ENCODE data around the gene CHIT1. TPM values are rescaled to one million over a fixed set of nuclear protein-coding genes. Genes with fewer than 3 reads are reported as not detected.

Gene CHIT1
- total and polyA plus RNA-seq, 2 of the 13 experiments (the other 11 are each of a cell fraction or from before 2014, with no cell fraction given), result not detected

- TF ChIP-seq ZNF253 (CRISPR knock-in tag; IDR thresholded peaks at IDR 0.05; ENCODE audit: borderline replicate concordance) (no peak), ZNF354B (CRISPR knock-in tag; IDR thresholded peaks at IDR 0.05) (no peak), HDAC1 (CRISPR knock-in tag; IDR thresholded peaks at IDR 0.05) (no peak), GMEB2 (CRISPR knock-in tag; IDR thresholded peaks at IDR 0.05; ENCODE audit: low read depth) (no peak)
Observed at GRCh38 chr1:203201516-203202205, 27.8 kb downstream of the CHIT1 start (continued).

- in situ Hi-C loops (cut with HindIII; ENCODE audit: extremely low pct_ligation_motif_present, low pct_unique_long_range_greater_than_20kb) (no loop called here), intact Hi-C loops (cut with micrococcal nuclease; ENCODE audit: unreplicated experiment) (no loop called here)
- no TSS peak for BruUV-seq (replicated peaks)
- Histone ChIP-seq H3K27ac (ENCODE audit: extremely low read length, insufficient read depth, low read length) (no peak overlapping the region), H3K9me3 (ENCODE audit: low read length) (no peaks in the 10 kb centered on the region), H3K4me2 (ENCODE audit: low read depth, low read length) (no peak overlapping the region), H4K20me1 (ENCODE audit: insufficient read depth, low read length) (no peaks in the 10 kb centered on the region), H2AFZ (ENCODE audit: low read length) (no peak overlapping the region), H3K36me3 (replicated peaks in 1 of 2; ENCODE audit: control insufficient read depth in 1 of 2, insufficient read depth in 2 of 2, low read length in 2 of 2) (no peaks in the 10 kb centered on the region), H3K4me1 (ENCODE audit: insufficient read depth, low read length) (peaks cover 13% of the 10 kb centered on the region), H3K27me3 (ENCODE audit: control insufficient read depth in 1 of 2, insufficient read depth in 2 of 2, low read length in 2 of 2) (peaks cover 0 to 4% of the 10 kb centered on the region in 2 experiments; a peak in 1 of 5 replicates), H3K4me3 (replicated peaks in 1 of 3; ENCODE audit: insufficient read depth in 1 of 3, low read depth in 2 of 3, low read length in 3 of 3) (no peak overlapping the region), H3K9ac (ENCODE audit: insufficient read depth, low read depth, low read length) (no peak overlapping the region), H3K79me2 (ENCODE audit: insufficient read depth, low read length) (no peaks in the 10 kb centered on the region)
- POLR2A ChIA-PET, result no interaction called here
- no peak for TF ChIP-seq AGO2 (optimal IDR thresholded peaks at IDR 0.05; ENCODE audit: low read depth, low read length)
- TF ChIP-seq PATZ1 (CRISPR knock-in tag; IDR thresholded peaks at IDR 0.05), result no peak
- TF ChIP-seq ZNF275 (CRISPR knock-in tag; IDR thresholded peaks at IDR 0.05; ENCODE audit: borderline replicate concordance), result no peak
- TF ChIP-seq ZFYVE20 (CRISPR knock-in tag; IDR thresholded peaks at IDR 0.05; ENCODE audit: borderline replicate concordance, low read depth), result no peak
- no peak for TF ChIP-seq ZFP90 (CRISPR knock-in tag; IDR thresholded peaks at IDR 0.05; ENCODE audit: borderline replicate concordance)
- TF ChIP-seq RFX5 (IDR thresholded peaks at IDR 0.05; ENCODE audit: low read depth, low read length), result no peak
- no peak for TF ChIP-seq ZNF879 (CRISPR knock-in tag; IDR thresholded peaks at IDR 0.05)
- TF ChIP-seq ZNF619 (CRISPR knock-in tag; IDR thresholded peaks at IDR 0.05), result no peak
- WGBS (ENCODE audit: low lambda C conversion rate), result 52% methylated on average over 1 of the region's 1 CpG
- no peak for DNase-seq (ENCODE audit: low spot score)
- CTCF ChIA-PET (ENCODE audit: low intra/inter-chr PET ratio, low total read pairs), result no interaction called here
- FAIRE-seq, result no peak
- ATAC-seq, result no peak
Observed at GRCh38 chr1:203200916-203201315, 28.6 kb downstream of the CHIT1 start.

All from HepG2 (cell line).